ENCODE measurements around the gene THRAP3. TPM values are rescaled to one million over a fixed set of nuclear protein-coding genes. Genes with fewer than 3 reads are reported as not detected.

Gene THRAP3
- total RNA-seq, 1 experiment from 2014 or later, result 55.7 TPM

DNA sequence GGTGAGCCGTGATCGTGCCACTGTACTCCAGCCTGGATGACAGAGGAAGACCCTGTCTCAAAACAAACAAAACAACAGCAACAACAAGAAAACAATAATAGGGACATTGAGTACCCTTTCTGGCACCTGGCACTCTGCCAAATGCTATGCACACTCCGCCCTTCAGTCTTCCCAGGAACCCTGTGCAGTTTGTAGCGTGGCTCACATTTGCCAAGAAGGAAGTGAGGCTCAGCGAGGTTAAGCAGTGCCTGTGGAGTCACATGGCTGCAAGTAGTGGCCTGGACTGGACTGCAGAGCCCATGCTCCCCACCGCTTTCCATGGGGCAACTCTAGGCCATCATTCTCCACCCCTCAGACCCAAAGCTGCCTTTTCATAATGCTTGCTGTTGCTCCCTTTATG, 104.5 kb downstream of the THRAP3 start:
- H4K20me1 ChIP-seq (ENCODE audit: low read length), result no peaks in the 10 kb centered on the region
- BruUV-seq (replicated peaks), result no TSS peak
- H3K9me2 ChIP-seq (replicated peaks; ENCODE audit: low read length), result no peaks in the 10 kb centered on the region
- no peaks in the 10 kb centered on the region for H3K9me3 ChIP-seq (ENCODE audit: low read length)
- no peaks in the 10 kb centered on the region for H3F3A ChIP-seq (ENCODE audit: low read length, unreplicated experiment)
- H3K4me1 ChIP-seq (ENCODE audit: insufficient read depth, low read length), result peaks cover 17% of the 10 kb centered on the region
- no peaks in the 10 kb centered on the region for H3K79me2 ChIP-seq (ENCODE audit: low read length)
- POLR2A ChIA-PET (ENCODE audit: unreplicated experiment), result no interaction called here
- H3K9ac ChIP-seq (ENCODE audit: low read length), result no peak overlapping the region
- peak; percentile 10 for DNase-seq
- CTCF ChIA-PET, result no interaction called here
- no peak for ATAC-seq
- H3K27ac ChIP-seq (ENCODE audit: low read length), result no peak overlapping the region
- intact Hi-C loops (cut with micrococcal nuclease), result no loop called here
- H3K4me3 ChIP-seq (ENCODE audit: low read length), result no peak overlapping the region
- H3K36me3 ChIP-seq (ENCODE audit: low read depth, low read length), result no peaks in the 10 kb centered on the region
- H3K4me2 ChIP-seq (ENCODE audit: low read length), result no peak overlapping the region
- H2AFZ ChIP-seq (ENCODE audit: low read length), result no peak overlapping the region
- no peak for TF ChIP-seq EZH2 (IDR thresholded peaks at IDR 0.05; ENCODE audit: low read length, unreplicated experiment)
- TF ChIP-seq, protein P1, sequence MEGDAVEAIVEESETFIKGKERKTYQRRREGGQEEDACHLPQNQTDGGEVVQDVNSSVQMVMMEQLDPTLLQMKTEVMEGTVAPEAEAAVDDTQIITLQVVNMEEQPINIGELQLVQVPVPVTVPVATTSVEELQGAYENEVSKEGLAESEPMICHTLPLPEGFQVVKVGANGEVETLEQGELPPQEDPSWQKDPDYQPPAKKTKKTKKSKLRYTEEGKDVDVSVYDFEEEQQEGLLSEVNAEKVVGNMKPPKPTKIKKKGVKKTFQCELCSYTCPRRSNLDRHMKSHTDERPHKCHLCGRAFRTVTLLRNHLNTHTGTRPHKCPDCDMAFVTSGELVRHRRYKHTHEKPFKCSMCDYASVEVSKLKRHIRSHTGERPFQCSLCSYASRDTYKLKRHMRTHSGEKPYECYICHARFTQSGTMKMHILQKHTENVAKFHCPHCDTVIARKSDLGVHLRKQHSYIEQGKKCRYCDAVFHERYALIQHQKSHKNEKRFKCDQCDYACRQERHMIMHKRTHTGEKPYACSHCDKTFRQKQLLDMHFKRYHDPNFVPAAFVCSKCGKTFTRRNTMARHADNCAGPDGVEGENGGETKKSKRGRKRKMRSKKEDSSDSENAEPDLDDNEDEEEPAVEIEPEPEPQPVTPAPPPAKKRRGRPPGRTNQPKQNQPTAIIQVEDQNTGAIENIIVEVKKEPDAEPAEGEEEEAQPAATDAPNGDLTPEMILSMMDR (conservative IDR thresholded peaks at IDR 0.05; ENCODE audit: low read depth, low read length), result no peak
- no peak for TF ChIP-seq EZH2phosphoT487 (IDR thresholded peaks at IDR 0.05; ENCODE audit: borderline replicate concordance, low read length)
- no peaks in the 10 kb centered on the region for H3K27me3 ChIP-seq (ENCODE audit: low read length)

DNA sequence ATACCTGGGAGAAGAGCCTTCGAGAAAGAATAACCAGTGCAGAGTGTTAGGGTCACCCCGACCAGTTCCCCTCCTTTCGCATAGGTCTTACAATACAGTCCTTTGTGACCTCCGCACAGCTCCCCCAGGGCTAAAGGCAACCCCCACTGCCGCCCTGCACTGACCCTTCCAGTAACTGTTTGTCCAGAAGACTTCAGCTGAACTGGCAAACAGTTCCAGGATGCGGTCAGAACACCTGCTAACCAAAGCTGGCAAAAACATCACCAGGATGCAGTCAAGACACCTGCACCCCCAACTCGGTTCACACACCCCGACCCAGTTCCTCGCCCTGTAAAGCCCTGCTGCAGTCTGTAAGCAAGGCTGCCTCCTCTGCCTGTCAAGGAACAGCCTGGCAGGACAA, 105.6 kb downstream of the THRAP3 start:
- Histone ChIP-seq H3K9me2 (replicated peaks; ENCODE audit: low read length) (no peaks in the 10 kb centered on the region), H3F3A (ENCODE audit: low read length, unreplicated experiment) (no peaks in the 10 kb centered on the region), H3K4me3 (ENCODE audit: low read length) (no peak overlapping the region), H3K79me2 (ENCODE audit: low read length) (no peaks in the 10 kb centered on the region), H3K9me3 (ENCODE audit: low read length) (no peaks in the 10 kb centered on the region), H2AFZ (ENCODE audit: low read length) (no peak overlapping the region), H3K4me1 (ENCODE audit: insufficient read depth, low read length) (peaks cover 13% of the 10 kb centered on the region; the same call in 1 of the 2 replicates), H3K4me2 (ENCODE audit: low read length) (no peak overlapping the region), H3K27ac (ENCODE audit: low read length) (no peak overlapping the region), H3K27me3 (ENCODE audit: low read length) (no peaks in the 10 kb centered on the region), H4K20me1 (ENCODE audit: low read length) (no peaks in the 10 kb centered on the region), H3K36me3 (ENCODE audit: low read depth, low read length) (no peaks in the 10 kb centered on the region), H3K9ac (ENCODE audit: low read length) (no peak overlapping the region)
- POLR2A ChIA-PET (ENCODE audit: unreplicated experiment), result no interaction called here
- no peak for TF ChIP-seq EZH2phosphoT487 (IDR thresholded peaks at IDR 0.05; ENCODE audit: borderline replicate concordance, low read length)
- TF ChIP-seq EZH2 (IDR thresholded peaks at IDR 0.05; ENCODE audit: low read length, unreplicated experiment), result no peak
- TF ChIP-seq, protein P1 (conservative IDR thresholded peaks at IDR 0.05; ENCODE audit: low read depth, low read length), result no peak
- ATAC-seq, result no peak
- CTCF ChIA-PET, result no interaction called here
- no peak for DNase-seq
- intact Hi-C loops (cut with micrococcal nuclease), result no loop called here
- no TSS peak for BruUV-seq (replicated peaks)

GRCh38 chr1:36330940-36331339, 106.7 kb downstream of the THRAP3 start:
- Histone ChIP-seq H3K27me3 (ENCODE audit: low read length) (no peaks in the 10 kb centered on the region), H3K9me3 (ENCODE audit: low read length) (no peaks in the 10 kb centered on the region), H3K9ac (ENCODE audit: low read length) (no peak overlapping the region), H3K4me3 (ENCODE audit: low read length) (no peak overlapping the region), H3K79me2 (ENCODE audit: low read length) (no peaks in the 10 kb centered on the region), H3K9me2 (replicated peaks; ENCODE audit: low read length) (no peaks in the 10 kb centered on the region), H3K4me1 (ENCODE audit: insufficient read depth, low read length) (peaks cover 13% of the 10 kb centered on the region; the same call in 1 of the 2 replicates), H4K20me1 (ENCODE audit: low read length) (no peaks in the 10 kb centered on the region), H3K27ac (ENCODE audit: low read length) (no peak overlapping the region), H3F3A (ENCODE audit: low read length, unreplicated experiment) (no peaks in the 10 kb centered on the region), H2AFZ (ENCODE audit: low read length) (no peak overlapping the region), H3K4me2 (ENCODE audit: low read length) (no peak overlapping the region), H3K36me3 (ENCODE audit: low read depth, low read length) (no peaks in the 10 kb centered on the region)
- no TSS peak for BruUV-seq (replicated peaks)
- ChIA-PET CTCF (no interaction called here), POLR2A (ENCODE audit: unreplicated experiment) (no interaction called here)
- intact Hi-C loops (cut with micrococcal nuclease), result no loop called here
- no peak for DNase-seq
- TF ChIP-seq, protein P1 (conservative IDR thresholded peaks at IDR 0.05; ENCODE audit: low read depth, low read length), result no peak
- no peak for TF ChIP-seq EZH2phosphoT487 (IDR thresholded peaks at IDR 0.05; ENCODE audit: borderline replicate concordance, low read length)
- TF ChIP-seq EZH2 (IDR thresholded peaks at IDR 0.05; ENCODE audit: low read length, unreplicated experiment), result no peak
- ATAC-seq, result no peak

Measured in PC-3 (cell line).